Measurements from ENCODE around the gene COX6B1.
"Not testable (repeated sequence)": the region's sequence is repeated elsewhere in the genome, so short reads cannot be mapped to it uniquely, and the experiment has no call there.

COX6B1 gene

DNA sequence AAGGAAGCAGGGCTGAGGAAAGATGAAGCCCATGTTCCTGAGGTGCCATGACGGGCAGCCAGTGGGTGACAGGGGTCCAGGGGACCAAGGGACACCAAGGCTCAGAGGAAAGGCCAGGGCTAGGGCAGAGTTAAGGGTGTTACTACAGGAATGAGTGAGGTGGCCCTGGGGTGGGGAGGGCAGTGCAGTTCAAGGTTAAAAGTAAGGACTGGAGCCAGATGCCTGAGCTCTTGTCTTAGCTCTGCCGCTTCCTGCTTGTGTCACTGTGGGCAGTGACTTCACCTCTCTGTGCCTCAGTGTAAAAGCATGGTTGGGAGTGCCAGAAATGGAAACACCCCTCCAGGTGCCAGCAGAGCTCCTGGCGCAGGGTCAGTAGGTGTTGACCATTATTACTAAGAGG lies 11.5 kb upstream of the COX6B1 start:
- no peak for DNase-seq

DNA sequence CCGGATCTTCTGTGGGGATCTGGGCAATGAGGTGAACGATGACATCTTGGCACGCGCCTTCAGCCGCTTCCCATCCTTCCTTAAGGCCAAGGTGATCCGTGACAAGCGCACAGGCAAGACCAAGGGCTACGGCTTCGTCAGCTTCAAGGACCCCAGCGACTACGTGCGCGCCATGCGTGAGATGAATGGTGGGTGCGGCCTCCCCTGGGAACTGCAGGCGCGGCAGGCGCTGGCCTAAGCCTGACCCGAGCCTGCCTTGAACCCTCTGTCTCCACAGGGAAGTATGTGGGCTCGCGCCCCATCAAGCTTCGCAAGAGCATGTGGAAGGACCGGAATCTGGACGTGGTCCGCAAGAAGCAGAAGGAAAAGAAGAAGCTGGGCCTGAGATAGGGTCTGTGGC lies 11.0 kb upstream of the COX6B1 start:
- no peak for DNase-seq

DNA sequence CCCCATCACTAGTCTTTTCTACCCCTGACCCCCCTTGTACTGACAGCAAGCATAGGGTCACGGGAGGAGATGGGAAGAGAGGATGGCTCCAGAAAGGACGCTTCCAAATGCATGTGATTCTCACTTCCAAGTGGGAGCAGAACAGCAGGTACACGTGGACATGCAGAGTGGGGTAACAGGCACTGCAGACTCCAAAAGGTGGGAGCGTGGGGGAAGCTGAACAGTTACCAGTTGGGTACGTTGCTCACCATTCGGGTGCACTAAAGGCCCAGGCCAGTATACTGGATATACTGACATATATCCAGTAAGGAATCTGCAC lies 8.8 kb upstream of the COX6B1 start:
- DNase-seq, result no peak

DNA sequence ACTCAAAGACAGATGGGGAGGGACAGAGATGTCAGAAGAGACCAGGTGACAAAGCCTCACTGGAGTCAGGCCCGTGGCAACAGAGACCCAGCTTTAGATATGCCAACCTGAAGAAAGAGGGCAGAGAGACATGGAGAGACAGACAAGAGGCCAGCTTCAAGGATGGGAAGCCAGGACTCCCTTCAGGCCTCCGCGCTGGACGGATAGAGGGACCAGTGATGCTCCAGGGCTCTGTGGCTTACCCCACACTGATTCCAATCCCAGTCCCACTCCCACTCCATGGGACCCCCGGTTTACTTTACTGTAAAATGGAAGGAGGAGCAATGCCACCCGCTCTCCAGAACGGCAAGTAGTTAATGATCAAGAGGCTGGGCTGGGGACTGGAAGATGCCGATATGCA lies 8.3 kb upstream of the COX6B1 start:
- DNase-seq, result no peak

DNA sequence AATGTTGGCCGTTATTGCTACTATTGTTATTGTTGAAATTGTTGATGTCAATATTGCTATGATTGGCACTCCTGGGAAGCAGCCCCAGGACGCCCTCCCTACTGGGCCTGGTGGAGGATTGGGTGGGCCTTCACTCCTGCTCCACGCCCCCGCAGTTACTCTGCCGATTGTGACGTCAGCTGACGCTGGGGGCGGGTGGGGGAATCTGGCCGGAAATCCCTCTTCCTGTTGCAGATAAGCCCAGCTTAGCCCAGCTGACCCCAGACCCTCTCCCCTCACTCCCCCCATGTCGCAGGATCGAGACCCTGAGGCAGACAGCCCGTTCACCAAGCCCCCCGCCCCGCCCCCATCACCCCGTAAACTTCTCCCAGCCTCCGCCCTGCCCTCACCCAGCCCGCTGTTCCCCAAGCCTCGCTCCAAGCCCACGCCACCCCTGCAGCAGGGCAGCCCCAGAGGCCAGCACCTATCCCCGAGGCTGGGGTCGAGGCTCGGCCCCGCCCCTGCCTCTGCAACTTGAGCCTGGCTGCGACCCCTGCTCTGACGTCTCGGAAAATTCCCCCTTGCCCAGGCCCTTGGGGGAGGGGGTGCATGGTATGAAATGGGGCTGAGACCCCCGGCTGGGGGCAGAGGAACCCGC lies 6.5 kb upstream of the COX6B1 start, which contains the start of gene ETV2:
Gene ETV2, plus strand, starts transcription at position 231 of the 637 bp plus-strand sequence. CDS start 716 bp downstream, outside the sequence.
- DNase-seq, result peak; percentile 77

DNA sequence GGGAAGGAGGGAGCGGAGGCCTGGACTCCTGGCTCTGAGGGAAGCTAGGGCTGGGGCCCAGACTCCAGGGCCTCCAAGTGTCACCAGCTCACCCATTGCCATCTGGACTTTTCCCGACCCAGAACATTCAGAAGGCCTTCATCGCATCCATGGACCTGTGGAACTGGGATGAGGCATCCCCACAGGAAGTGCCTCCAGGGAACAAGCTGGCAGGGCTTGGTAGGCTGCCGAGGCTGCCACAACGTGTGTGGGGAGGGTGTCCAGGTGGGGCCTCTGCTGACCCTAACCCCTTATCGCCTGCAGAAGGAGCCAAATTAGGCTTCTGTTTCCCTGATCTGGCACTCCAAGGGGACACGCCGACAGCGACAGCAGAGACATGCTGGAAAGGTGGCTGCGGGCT lies 5.8 kb upstream of the COX6B1 start:
- no peak for DNase-seq

DNA sequence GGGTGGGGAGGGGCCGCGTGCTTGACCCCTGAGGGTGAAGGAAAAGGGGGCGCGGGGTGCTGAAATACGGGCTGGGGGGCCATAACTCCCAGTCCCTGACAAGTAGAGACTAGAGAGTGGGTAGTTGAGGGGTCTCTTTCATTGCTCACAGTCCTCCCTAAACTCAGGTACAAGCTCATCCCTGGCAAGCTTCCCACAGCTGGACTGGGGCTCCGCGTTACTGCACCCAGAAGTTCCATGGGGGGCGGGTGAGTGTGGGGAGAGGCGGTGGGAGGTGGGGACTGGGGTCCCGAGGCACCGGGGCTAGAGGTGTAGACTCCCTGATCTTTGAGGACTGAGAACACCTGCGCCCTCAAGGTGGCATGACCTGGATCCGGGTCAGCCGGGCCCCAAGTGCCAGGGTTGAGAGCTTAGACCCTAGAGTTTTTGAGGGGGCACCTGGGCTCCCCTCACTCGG lies 5.3 kb upstream of the COX6B1 start:
- peak; percentile 66 for DNase-seq

DNA sequence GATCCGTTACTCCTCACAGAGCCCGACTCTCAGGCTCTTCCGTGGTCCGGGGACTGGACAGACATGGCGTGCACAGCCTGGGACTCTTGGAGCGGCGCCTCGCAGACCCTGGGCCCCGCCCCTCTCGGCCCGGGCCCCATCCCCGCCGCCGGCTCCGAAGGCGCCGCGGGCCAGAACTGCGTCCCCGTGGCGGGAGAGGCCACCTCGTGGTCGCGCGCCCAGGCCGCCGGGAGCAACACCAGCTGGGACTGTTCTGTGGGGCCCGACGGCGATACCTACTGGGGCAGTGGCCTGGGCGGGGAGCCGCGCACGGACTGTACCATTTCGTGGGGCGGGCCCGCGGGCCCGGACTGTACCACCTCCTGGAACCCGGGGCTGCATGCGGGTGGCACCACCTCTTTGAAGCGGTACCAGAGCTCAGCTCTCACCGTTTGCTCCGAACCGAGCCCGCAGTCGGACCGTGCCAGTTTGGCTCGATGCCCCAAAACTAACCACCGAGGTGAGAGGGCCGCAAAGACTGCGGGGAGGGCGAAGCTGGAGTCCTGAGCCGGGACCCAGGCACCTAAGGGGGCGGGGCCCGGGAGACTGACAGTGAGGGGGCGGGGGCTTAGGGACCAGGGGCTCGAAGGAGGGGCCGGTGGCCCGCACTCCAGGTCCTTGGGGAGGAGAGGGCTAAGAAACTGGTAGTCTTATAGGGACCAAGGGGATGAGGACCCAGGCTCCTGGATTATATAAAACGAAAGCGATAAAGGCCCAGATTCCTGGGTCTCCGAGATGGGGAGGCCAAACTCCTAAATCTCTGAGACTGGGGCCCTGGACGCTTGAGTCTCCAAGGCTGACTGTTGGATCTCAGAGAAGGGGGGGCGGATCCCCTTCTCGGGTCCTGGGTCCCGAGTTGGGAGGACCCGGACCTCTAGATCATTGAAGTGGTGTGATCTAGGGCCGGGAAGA lies 4.6 kb upstream of the COX6B1 start:
- peak; percentile 91 for DNase-seq

DNA sequence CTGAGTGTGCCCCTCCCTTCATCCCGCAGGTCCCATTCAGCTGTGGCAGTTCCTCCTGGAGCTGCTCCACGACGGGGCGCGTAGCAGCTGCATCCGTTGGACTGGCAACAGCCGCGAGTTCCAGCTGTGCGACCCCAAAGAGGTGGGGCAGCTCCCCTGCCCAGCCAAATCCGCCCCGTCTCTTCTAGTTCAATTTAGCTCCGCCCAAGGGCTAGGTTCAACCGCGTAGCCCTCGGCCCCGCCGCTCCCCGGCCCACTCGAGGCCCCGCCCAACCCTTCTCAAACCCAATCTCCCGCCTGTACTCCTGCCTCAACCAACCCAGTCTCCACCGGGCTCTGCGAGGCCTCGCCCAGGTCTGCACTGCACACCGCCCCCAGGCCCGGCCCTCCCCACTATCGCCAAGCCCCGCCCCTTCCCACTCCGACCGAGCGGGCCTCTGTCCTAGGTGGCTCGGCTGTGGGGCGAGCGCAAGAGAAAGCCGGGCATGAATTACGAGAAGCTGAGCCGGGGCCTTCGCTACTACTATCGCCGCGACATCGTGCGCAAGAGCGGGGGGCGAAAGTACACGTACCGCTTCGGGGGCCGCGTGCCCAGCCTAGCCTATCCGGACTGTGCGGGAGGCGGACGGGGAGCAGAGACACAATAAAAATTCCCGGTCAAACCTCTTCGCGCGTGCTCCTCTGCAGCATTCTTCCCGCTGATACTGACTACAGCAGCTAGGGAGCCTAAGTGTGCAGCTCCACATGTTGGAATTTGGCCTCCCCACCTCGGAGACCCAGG lies 3.7 kb upstream of the COX6B1 start:
- peak; percentile 96 for DNase-seq

DNA sequence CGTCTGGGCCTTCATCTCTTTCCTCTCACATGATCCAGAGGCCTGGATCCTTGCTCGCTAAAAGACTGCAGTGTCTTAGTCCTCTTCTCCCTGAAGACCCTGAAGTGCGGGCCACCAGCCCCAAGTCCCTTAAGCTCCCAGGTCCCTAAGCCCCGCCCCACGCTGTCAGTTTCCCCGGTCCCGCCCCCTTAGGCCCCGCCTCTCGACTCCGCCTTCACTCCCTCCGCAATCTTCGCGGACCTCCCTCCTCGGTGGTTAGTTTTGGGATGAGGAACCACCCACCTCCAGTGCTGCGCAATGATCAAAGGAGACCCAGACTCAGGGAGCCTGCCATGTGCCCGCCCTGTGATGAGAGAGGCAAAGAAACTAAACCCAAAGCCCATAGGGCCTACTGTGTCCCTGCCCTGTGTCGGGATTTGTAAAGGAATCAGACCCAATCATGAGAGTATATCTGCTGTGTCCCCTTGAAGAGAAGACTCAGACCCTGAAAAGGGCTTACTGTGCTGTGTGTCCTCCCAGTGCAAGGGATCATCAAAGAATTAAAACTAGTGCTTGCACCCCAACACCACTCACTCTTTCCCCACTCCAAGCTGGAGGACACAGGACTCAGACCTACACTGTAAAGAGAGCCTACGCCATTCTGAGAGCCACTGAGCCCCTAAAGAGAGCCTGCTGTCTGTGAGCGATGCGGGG lies 3.0 kb upstream of the COX6B1 start:
- peak; percentile 94 for DNase-seq

DNA sequence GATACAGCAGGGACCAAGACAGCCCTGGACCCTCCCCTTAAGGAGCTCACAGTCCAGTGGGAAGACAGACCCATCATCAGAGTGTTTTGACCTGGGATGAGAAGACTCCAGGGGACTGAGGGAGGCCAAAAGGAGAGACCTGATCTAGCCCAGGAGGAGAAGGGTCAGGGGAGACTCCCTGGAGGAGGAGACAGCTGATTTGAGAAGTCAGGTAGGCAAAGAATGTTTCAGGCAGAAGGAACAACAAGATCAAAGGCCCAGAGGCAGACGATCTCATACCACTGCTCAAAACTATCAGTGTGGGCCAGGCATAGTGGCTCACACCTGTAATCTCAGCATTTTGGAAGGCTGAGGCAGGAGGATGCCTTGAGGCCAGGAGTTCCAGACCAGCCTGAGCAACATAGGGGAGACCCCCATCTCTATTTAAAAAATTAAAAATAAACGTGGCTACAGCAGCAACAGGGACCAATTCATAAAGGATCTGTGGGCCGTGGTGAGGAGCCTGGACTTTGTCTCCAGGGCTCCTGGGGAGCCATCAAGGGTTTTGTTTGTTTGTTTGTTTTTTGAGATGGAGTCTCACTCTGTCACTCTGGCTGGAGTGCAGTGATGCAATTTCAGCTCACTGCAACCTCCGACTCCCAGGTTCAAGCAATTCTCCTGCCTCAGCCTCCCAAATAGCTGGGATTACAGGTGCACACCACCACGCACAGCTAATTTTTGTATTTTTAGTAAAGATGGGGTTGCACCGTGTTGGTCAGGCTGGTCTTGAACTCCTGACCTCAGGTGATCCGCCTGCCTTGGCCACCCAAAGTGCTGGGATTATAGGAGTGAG lies 2.2 kb upstream of the COX6B1 start:
- no peak for DNase-seq

DNA sequence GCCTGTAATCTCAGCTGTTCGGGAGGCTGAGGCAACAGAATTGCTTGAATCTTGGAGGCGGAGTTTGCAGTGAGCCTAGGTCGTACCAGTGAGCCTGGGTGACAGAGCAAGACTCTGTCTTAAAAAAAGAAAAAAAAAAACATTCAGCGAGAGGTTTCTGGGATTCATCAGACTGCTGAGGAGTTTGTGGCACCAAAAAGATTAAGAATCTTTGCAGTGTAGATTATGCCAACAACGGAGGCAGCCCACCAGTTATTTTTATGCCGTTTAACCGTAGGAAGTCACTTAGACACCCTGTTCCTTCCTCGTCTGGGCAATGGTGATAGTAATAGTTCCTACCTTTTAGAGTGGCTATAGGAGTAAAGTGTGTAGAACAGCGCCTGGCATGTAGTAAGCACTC lies 2.5 kb downstream of the COX6B1 start:
- no peak for DNase-seq

DNA sequence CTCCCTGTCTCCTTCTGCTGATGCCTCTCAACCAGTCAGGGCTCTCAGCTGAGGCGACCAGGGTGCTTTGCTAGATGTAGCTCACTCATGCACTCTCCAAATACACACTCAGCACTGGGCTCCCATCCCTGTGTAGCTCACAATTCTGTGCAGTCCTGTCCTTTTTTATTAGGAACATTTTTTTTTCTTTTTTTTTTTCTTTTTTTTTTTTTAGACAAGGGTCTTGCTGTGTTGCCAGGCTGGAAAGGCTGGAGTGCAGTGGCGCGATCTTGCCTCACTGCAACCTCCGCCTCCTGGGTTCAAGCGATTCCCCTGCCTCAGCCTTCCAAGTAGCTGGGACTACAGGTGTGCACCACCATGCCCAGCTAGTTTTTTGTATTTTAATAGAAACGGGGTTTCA lies 6.7 kb downstream of the COX6B1 start:
- DNase-seq, result not testable (repeated sequence)

DNA sequence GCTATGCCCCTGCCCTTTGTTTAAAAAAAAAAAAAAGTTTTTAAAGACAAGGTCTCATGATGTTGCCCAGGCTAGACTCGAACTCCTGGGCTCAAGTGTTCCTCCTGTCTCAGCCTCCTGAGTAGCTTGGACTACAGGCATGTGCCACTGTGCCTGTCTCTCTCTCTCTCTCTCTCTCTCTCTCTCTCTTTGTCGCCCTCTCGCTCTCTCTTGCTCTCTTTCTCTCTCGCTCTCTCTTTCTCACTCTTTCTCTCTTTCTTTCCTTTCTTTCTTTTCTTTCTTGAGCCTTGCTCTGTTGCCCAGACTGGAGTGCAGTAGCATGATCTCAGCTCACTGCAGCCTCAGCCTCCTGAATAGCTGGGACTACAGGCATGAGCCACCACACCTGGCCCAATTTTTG lies 7.5 kb downstream of the COX6B1 start:
- no peak for DNase-seq

DNA sequence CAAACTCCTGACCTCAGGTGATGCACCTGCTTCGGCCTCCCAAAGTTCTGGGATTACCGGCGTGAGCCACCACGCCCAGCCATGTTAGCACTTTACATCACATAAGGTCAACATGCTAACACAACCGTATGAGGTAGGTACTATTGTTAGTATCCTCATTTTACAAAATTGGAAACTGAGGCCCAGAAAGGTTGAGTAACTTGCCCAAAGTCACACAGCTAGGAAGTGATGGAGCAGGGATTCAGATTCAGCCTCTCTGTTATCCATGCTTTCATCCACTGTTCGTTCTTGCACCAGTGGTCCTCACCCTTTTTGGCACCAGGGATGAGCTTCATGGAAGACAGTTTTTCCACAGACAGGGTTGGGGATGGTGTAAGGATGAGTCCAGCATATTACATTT lies 8.6 kb downstream of the COX6B1 start:
- DNase-seq, result no peak

DNA sequence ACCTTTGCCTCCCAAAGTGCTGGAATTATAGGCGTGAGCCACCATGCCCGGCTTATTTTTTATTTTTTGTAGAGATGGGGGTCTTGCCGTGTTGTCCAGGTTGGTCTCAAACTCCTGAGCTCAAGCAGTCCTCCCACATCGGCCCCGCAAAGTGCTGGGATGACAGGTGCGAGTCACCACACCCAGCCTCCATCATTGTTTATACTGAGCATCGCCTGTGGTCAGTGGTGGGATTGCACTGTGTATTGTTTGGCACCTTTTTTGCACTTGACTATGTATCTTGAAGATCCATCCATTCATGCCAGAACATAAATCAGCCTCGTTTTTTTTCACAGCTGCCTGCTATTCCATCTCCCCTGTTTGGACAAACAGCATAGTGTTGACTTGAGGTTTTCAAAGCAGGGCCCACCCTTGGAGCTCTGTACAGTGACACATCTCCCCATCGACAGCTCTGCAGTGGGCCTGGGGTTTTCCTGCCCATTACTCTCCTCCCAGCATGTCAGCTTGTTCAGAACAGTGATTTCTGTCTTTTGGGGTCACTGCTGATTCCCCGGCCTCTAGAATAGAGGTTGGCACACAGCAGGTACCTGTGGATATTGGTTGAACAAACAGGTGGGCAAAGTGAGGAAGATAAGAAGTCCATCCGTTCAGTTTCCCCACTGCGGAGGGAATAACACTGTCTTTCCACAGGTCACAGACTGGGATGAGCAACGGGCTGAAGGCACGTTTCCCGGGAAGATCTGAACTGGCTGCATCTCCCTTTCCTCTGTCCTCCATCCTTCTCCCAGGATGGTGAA lies 10.0 kb downstream of the COX6B1 start:
- no peak for DNase-seq

DNA sequence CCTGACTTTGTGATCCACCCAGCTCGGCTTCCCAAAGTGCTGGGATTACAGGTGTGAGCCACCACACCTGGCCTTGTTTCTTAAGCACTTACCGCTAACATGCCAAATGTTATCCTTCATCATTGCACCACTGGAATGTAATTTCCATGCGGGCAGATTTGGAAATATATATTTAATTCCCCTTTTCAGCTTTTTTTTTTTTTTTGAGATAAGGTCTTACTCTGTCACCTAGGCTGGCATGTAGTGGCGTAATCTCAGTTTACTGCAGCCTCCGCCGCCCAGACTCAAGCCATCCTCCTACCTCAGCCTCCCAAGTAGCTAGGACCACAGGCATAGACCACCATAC lies 13.8 kb downstream of the COX6B1 start:
- DNase-seq, result no peak

DNA sequence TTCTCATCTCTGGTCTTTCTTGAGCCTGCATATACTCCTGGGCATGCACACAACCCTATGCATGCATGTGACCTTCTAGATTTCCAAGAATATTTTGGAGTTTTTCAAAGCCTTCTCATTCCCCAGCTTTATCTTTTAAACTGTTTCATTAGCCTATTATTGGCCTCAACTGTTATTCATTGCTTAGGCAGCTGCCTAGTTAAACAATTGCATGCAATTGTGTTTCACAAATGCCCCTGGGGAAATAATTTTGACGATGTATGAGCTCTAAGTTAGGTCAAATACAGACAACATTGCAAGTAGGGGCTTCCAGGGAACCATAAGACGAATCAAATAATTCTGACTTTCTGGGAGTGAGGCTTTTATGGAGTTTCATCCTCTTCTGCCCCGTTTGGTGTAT lies 15.9 kb downstream of the COX6B1 start:
- no peak for DNase-seq

DNA sequence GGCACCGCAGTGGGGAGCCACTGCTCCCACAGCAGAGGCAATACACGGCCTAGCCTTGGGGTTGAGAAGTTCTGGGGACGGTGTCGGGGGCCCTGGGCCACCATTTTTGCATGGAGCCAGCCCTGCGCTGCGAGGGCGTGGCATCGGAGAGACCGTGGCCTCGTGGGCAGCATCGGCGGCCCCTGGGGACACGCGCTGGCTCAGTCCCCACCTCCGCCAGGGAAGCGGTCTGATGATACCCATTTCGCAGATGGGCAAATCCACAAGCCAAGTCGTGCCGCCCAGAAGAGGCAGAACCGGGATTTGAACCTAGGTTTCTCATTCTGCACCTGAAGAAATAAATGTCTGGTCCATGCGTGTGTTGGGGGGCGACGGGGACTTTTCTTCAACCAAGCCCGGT lies 17.0 kb downstream of the COX6B1 start:
- no peak for DNase-seq

DNA sequence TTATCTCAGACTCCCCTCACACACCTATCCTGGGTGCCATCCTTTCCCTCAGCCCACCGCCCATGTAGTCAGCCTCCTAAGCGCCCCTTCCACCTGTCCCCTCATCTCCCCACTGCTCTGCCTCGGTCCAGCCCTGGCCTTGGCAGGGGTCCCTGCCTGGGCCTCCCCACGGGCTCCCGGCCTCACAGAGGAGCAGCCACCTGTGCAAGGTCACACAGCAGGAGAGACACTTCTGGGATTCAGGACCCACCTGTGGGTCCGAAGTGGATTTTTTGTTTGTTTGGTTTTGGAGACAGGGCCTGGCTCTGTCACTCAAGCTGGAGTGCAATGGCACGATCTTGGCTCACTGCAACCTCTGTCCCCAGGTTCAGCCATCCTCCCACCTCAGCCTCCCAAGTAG lies 17.5 kb downstream of the COX6B1 start:
- no peak for DNase-seq

DNA sequence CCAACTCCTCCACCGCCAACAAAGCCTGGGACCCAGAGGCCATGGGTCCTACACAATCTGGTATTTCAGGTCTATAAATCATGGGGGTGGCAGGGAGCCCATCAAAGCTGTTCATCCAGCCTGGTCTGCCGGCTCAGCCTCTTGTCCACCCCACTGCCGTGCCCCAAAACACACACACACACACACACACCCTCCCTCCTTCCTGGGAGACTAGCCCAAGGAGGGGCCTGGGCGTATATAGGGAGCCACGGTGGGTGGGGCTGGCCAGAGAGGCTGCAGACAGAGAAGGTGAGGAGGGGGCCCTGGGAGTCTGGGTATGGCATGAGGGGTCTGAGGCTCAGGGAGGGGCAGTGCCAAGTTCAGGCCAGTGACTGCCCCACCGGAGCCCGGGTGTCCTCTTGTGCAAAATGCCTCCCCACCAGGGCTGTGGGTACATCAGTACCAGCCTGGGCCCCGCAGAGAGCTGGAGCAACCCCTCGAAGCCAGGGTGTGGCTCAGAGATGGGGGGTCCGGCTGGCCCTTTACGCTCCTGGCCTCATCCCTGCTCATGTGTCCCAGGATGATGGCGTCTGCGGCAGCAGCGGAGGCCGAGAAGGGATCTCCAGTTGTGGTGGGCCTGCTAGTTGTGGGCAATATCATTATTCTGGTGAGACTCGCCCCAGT lies 18.3 kb downstream of the COX6B1 start, which contains the start of gene UPK1A:
Gene UPK1A, plus strand, starts transcription at position 267 of the 663 bp plus-strand sequence. Its CDS starts 296 bp downstream, at position 563.
- no peak for DNase-seq

All from activated CD8-positive, alpha-beta memory T cell treated with anti-CD3 and anti-CD28 coated beads, Interleukin-2, amount 50 U/mL, for 48 hours (primary cell).